DND-41 (cell line): ENCODE results near the gene RALA.

Experiments used
- CTCF ChIP-seq: IDR thresholded peaks from 2 replicates; pipeline ENCODE4 v1.5.1; 2012; ENCODE audit warnings: borderline replicate concordance, low read length, moderate library complexity, mild to moderate bottlenecking; ENCODE audit not compliant: poor library complexity, severe bottlenecking; ENCODE audit errors: extremely low read depth
- EZH2 ChIP-seq: IDR thresholded peaks from 3 replicates; pipeline ENCODE4 v1.6.1; 2012; ENCODE audit warnings: borderline replicate concordance, low read depth, mild to moderate bottlenecking, moderate library complexity, low read length, inconsistent platforms; ENCODE audit not compliant: severe bottlenecking

DNA sequence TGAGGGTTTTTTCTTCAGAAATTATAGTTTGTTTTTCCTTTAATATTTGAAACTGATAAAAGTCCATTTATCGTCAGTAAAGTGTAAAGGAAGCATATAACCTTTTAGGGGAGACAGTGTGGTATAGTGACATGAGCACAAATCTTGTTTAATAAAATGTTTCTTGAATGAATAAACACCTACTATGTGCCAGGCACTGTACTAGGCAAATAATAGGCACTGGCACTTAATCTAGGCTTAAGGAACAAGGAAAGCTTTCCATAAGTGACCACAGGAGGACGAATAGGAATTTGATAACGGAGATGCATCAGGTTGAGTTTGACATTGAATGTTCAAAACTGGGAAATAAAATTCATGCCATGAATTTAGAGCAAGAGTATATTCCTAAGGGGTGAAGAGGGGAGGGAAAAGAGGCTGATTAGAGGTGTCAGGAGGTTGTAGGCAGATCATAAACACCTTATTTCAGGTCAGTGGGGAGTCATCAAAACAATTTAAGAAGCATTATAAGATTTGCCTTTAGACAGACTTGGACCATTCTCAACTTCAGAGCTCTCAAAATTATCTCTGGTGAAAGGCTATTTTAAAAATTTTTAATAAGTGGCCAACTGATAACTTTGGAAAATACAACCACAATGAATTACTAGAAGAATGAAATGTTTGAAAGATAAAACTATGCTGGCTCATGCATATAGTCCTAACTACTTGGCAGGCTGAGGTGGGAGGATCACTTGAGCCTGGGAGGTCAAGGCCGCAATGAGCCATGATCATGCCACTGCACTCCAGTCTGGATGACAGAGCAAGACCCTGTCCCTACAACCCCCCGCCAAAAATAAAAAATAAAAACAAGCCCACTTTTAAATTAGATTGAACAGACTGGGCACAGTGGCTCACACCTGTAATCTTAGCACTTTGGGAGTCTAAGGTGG is 22.4 kb downstream of the RALA start:
- TF ChIP-seq EZH2, result no peak
- TF ChIP-seq CTCF, result no peak
